Lung (tissue), 12 donors: ENCODE results near the gene NKAIN2. TPM values are rescaled to one million over a fixed set of nuclear protein-coding genes. Genes with fewer than 3 reads are reported as not detected.

Source experiments
- ATAC-seq: fragments of 200-7000 bp; cut with Tn5 transposase; one replicate; pipeline ENCODE4 v1.9.1; 2020; ENCODE audit warnings: moderate number of reproducible peaks; ENCODE audit not compliant: insufficient read depth, low FRiP score
- DNase-seq, 3 donors: peaks; one replicate each; pipeline ENCODE4 v3.0.0-alpha.2; 2013 to 2017
- H3K27ac ChIP-seq, 2 donors: one replicate each; pipeline ENCODE4 v1.5.1; 2013; ENCODE audit warnings: mild to moderate bottlenecking in 2 of 2, moderate library complexity in 2 of 2, control low read depth in 1 of 2, inconsistent platforms in 1 of 2, low read depth in 1 of 2, low read length in 1 of 2
- H3K27me3 ChIP-seq, 3 donors: one replicate each; pipeline ENCODE4 v1.5.1; 2013; ENCODE audit warnings: low read length in 2 of 3; ENCODE audit not compliant: control insufficient read depth in 3 of 3, insufficient read depth in 3 of 3
- H3K36me3 ChIP-seq, 4 donors: one replicate each; pipeline ENCODE4 v1.5.1; 2013; ENCODE audit warnings: low read length in 4 of 4, mild to moderate bottlenecking in 1 of 4, moderate library complexity in 1 of 4; ENCODE audit not compliant: control insufficient read depth in 4 of 4, insufficient read depth in 4 of 4
- H3K4me1 ChIP-seq, 5 donors: one replicate each; pipeline ENCODE4 v1.5.1; 2013; ENCODE audit warnings: low read length in 5 of 5, mild to moderate bottlenecking in 2 of 5, moderate library complexity in 1 of 5; ENCODE audit not compliant: control insufficient read depth in 5 of 5, insufficient read depth in 5 of 5
- H3K4me3 ChIP-seq: one replicate; pipeline ENCODE4 v1.5.1; 2013; ENCODE audit warnings: mild to moderate bottlenecking, control low read depth, moderate library complexity
- H3K9ac ChIP-seq, 2 donors: one replicate each; pipeline ENCODE4 v1.5.1; 2013; ENCODE audit warnings: low read length in 2 of 2, control low read depth in 1 of 2; ENCODE audit not compliant: insufficient read depth in 1 of 2
- H3K9me3 ChIP-seq, 4 donors: one replicate each; pipeline ENCODE4 v1.5.1; 2013; ENCODE audit warnings: low read length in 3 of 4, mild to moderate bottlenecking in 1 of 4, moderate library complexity in 1 of 4; ENCODE audit not compliant: control insufficient read depth in 4 of 4, insufficient read depth in 3 of 4
- CTCF ChIP-seq: IDR thresholded peaks from 2 replicates; pipeline ENCODE4 v1.5.1; 2012; ENCODE audit warnings: mild to moderate bottlenecking; ENCODE audit errors: control extremely low read depth, extremely low read depth
- WGBS, 2 donors: extraction: QIAGEN DNeasy Blood & Tissue Kit; methylation state at CpG; one replicate each; pipeline ENCODE4 v1.1.7; 2013; 5-methylcytosine and 5-hydroxymethylcytosine counted together
- polyA plus RNA-seq, 2 donors: library from polyadenylated mRNA; stranded (reverse); fragments of 200-250 nt; gene quantifications; one replicate each; pipeline ENCODE4 v1.2.1, GENCODE V29; 2013
- total RNA-seq, 2 donors: library from RNA; depleted of rRNA in 1 of 2; stranded (reverse); fragments of >200 nt in 1 of 2; gene quantifications; one replicate each; pipeline ENCODE4 v1.2.1, GENCODE V29; 2014 to 2021
- donor health status: control.
- donor health status: control.
- donor health status: Bipolar disorder and iron deficiency.
- donor health status: healthy.
- donor health status: DM: yes; HTN: yes; CAD: no.

Gene NKAIN2
- total and polyA plus RNA-seq, 4 donors: 0.01 to 4.4 TPM; not detected in 2

GRCh38 chr6:124599656-124600055, 796.0 kb downstream of the NKAIN2 start:
- Histone ChIP-seq H3K27ac (no peak overlapping the region), H3K4me1 (no peaks in the 10 kb centered on the region), H3K36me3 (no peaks in the 10 kb centered on the region), H3K4me3 (no peak overlapping the region), H3K9ac (no peak overlapping the region), H3K9me3 (peaks cover 0 to 2% (median 0%) of the 10 kb centered on the region in 4 donors), H3K27me3 (no peaks in the 10 kb centered on the region)
- WGBS, 2 donors: 76% methylated on average over 1 of the region's 1 CpG
- DNase-seq (no peak), ATAC-seq (no peak)
- TF ChIP-seq CTCF: no peak

- no peaks in the 10 kb centered on the region for H3K27me3 ChIP-seq
- no peak for TF ChIP-seq CTCF
- H3K9me3 ChIP-seq: no peaks in the 10 kb centered on the region
- H3K36me3 ChIP-seq: no peaks in the 10 kb centered on the region
- H3K4me3 ChIP-seq: no peak overlapping the region
- DNase-seq (no peak), ATAC-seq (no peak)
- H3K9ac ChIP-seq: no peak overlapping the region
- H3K4me1 ChIP-seq: no peaks in the 10 kb centered on the region
- H3K27ac ChIP-seq: no peak overlapping the region
- WGBS, 2 donors: 48 to 51% methylated on average over 3 of the region's 3 CpGs
Observed at GRCh38 chr6:124604719-124605118, 801.1 kb downstream of the NKAIN2 start.

- no peak for TF ChIP-seq CTCF
- Histone ChIP-seq H3K36me3 (no peaks in the 10 kb centered on the region), H3K27me3 (no peaks in the 10 kb centered on the region), H3K9ac (no peak overlapping the region), H3K4me1 (no peaks in the 10 kb centered on the region), H3K27ac (no peak overlapping the region), H3K4me3 (no peak overlapping the region), H3K9me3 (no peaks in the 10 kb centered on the region)
- ATAC-seq: no peak
- no peak for DNase-seq
Observed at GRCh38 chr6:124607119-124607627, 803.5 kb downstream of the NKAIN2 start.

GRCh38 chr6:124613031-124613430, 809.4 kb downstream of the NKAIN2 start:
- Histone ChIP-seq H3K4me1 (no peaks in the 10 kb centered on the region), H3K36me3 (no peaks in the 10 kb centered on the region), H3K4me3 (no peak overlapping the region), H3K27ac (no peak overlapping the region), H3K9me3 (no peaks in the 10 kb centered on the region), H3K27me3 (no peaks in the 10 kb centered on the region), H3K9ac (no peak overlapping the region)
- no peak for TF ChIP-seq CTCF
- ATAC-seq (no peak), DNase-seq (no peak)
- WGBS, 2 donors: 71 to 78% methylated on average over 2 of the region's 2 CpGs
